HG03520 (cell line): ENCODE data around the gene LCE1C.

Source experiments
- ATAC-seq: cut with Tn5 transposase; IDR thresholded peaks from one replicate; pipeline ENCODE4 v1.9.1; 2021; ENCODE audit warnings: mild to moderate bottlenecking, moderate library complexity; ENCODE audit not compliant: unreplicated experiment

The LCE1C gene

GRCh38 chr1:152760551-152761190 is 45.8 kb downstream of the LCE1C start:
- no peak for ATAC-seq

GRCh38 chr1:152759453-152760173 is 46.8 kb downstream of the LCE1C start:
- ATAC-seq: no peak

GRCh38 chr1:152758636-152759035 is 47.8 kb downstream of the LCE1C start:
- no peak for ATAC-seq

- ATAC-seq: no peak
Observed at GRCh38 chr1:152757747-152758146, 48.7 kb downstream of the LCE1C start, which contains the start of gene KPRP. Gene KPRP (plus strand): TSS chr1:152758025. CDS start chr1:152759589, 1,564 bp downstream.

GRCh38 chr1:152756872-152757271 is 49.6 kb downstream of the LCE1C start:
- ATAC-seq: no peak
